Endothelial cell of hepatic sinusoid (primary cell): ENCODE results near the gene LRP6.
"Not testable (repeated sequence)": the region's sequence is repeated elsewhere in the genome, so short reads cannot be mapped to it uniquely, and the experiment has no call there.

Experiments
- in situ Hi-C: cut with HindIII; loops from 2 replicates; pipeline ENCODE4 v1.10.0; 2017; ENCODE audit warnings: low sequenced_read_pairs

LRP6 gene

GRCh38 chr12:12128670-12129069, 138.2 kb downstream of the LRP6 start:
- in situ Hi-C loops, result loop anchor here (5.0 kb wide), 2 partner anchors 34 to 41 kb away; no protein-coding TSS in a partner anchor

- in situ Hi-C loops, result loop anchor here (5.0 kb wide), 2 partner anchors 35 to 40 kb away; no protein-coding TSS in a partner anchor
Observed at GRCh38 chr12:12127304-12127703, 139.5 kb downstream of the LRP6 start.

GRCh38 chr12:12126551-12126950, 140.3 kb downstream of the LRP6 start:
- in situ Hi-C loops, result loop anchor here (5.0 kb wide), 2 partner anchors 36 to 39 kb away; no protein-coding TSS in a partner anchor

- in situ Hi-C loops, result no loop called here
Observed at GRCh38 chr12:12123036-12123604, 143.7 kb downstream of the LRP6 start.

- in situ Hi-C loops, result no loop called here
Observed at GRCh38 chr12:12121061-12121460, 145.8 kb downstream of the LRP6 start.

GRCh38 chr12:12116677-12117076, 150.2 kb downstream of the LRP6 start:
- in situ Hi-C loops, result no loop called here

- in situ Hi-C loops, result no loop called here
Observed at GRCh38 chr12:12115514-12115913, 151.3 kb downstream of the LRP6 start.

GRCh38 chr12:12110923-12111555, 155.8 kb downstream of the LRP6 start:
- in situ Hi-C loops, result not testable (repeated sequence)

- in situ Hi-C loops, result no loop called here
Observed at GRCh38 chr12:12108441-12109058, 158.3 kb downstream of the LRP6 start.

- in situ Hi-C loops, result no loop called here
Observed at GRCh38 chr12:12107678-12108077, 159.2 kb downstream of the LRP6 start.

- in situ Hi-C loops, result loop anchor here (25.0 kb wide), 1 partner anchor 238 kb away; no protein-coding TSS in a partner anchor
Observed at GRCh38 chr12:12099102-12099501, 167.7 kb downstream of the LRP6 start.

GRCh38 chr12:12098691-12099015, 168.2 kb downstream of the LRP6 start:
- in situ Hi-C loops, result loop anchor here (25.0 kb wide), 1 partner anchor 239 kb away; no protein-coding TSS in a partner anchor

GRCh38 chr12:12097891-12098690, 168.8 kb downstream of the LRP6 start:
- in situ Hi-C loops, result loop anchor here (25.0 kb wide), 1 partner anchor 239 kb away; no protein-coding TSS in a partner anchor

- in situ Hi-C loops, result loop anchor here (25.0 kb wide), 1 partner anchor 242 kb away; no protein-coding TSS in a partner anchor
Observed at GRCh38 chr12:12095021-12095420, 171.8 kb downstream of the LRP6 start.

- in situ Hi-C loops, result loop anchor here (25.0 kb wide), 1 partner anchor 243 kb away; no protein-coding TSS in a partner anchor
Observed at GRCh38 chr12:12094481-12094880, 172.4 kb downstream of the LRP6 start.

- in situ Hi-C loops, result loop anchor here (25.0 kb wide), 1 partner anchor 245 kb away; no protein-coding TSS in a partner anchor
Observed at GRCh38 chr12:12091977-12092663, 174.7 kb downstream of the LRP6 start.

- in situ Hi-C loops, result loop anchor here (25.0 kb wide), 1 partner anchor 246 kb away; no protein-coding TSS in a partner anchor
Observed at GRCh38 chr12:12091071-12091470, 175.8 kb downstream of the LRP6 start.

- in situ Hi-C loops, result loop anchor here (5.0 to 25.0 kb wide), 3 partner anchors 36 to 249 kb away; no protein-coding TSS in a partner anchor
Observed at GRCh38 chr12:12088761-12089160, 178.1 kb downstream of the LRP6 start.

- in situ Hi-C loops, result loop anchor here (5.0 to 25.0 kb wide), 3 partner anchors 36 to 249 kb away; no protein-coding TSS in a partner anchor
Observed at GRCh38 chr12:12088147-12088546, 178.7 kb downstream of the LRP6 start.

GRCh38 chr12:12087693-12088034, 179.2 kb downstream of the LRP6 start:
- in situ Hi-C loops, result loop anchor here (5.0 to 25.0 kb wide), 3 partner anchors 35 to 250 kb away; no protein-coding TSS in a partner anchor
